ENCODE results near the gene CDC25B.
A peak's percentile ranks its signal among the peaks of the same experiment; 100 is the strongest.

The CDC25B gene

DNA sequence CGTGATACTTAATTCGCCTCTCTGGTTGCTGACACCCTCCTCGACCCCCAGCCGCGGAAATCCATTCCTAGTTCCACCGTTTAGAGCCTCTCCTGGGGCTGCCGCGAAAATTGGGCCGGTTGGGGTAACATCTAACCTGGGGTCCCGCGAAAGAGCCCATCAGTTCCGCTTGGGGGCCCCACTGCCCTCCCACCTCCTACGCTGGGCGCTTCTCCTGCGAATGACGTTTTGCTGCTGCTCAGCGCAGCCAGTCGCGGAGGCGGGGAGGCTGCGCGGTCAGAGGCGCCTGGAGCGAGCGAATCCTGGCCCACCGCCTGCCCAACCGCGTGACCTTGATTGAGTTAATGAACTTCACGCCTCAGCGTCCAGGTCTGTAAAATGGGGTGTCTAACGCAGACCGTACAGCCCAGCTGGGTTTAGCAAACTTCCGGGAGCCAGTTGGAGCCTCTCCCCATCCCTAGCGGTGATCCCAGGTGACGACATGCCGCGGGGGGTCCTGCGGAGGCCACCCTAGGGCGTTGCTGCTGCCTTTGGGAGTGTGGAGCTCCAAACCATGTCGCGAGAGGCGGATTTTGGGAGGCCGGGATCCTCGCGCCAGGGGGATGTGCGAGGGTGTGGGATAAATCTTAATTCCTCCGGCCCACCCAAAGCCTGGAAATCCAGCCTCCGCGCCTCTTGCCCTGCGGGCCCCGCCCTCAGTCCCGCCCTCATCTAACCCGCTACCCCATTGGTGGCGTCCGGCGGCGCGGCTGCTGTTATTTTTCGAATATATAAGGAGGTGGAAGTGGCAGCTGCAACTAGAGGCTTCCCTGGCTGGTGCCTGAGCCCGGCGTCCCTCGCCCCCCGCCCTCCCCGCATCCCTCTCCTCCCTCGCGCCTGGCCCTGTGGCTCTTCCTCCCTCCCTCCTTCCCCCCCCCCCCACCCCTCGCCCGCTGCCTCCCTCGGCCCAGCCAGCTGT lies at the start of gene CDC25B (continued):
- TF ChIP-seq, protein P1, sequence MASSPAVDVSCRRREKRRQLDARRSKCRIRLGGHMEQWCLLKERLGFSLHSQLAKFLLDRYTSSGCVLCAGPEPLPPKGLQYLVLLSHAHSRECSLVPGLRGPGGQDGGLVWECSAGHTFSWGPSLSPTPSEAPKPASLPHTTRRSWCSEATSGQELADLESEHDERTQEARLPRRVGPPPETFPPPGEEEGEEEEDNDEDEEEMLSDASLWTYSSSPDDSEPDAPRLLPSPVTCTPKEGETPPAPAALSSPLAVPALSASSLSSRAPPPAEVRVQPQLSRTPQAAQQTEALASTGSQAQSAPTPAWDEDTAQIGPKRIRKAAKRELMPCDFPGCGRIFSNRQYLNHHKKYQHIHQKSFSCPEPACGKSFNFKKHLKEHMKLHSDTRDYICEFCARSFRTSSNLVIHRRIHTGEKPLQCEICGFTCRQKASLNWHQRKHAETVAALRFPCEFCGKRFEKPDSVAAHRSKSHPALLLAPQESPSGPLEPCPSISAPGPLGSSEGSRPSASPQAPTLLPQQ (tag by site-specific recombination; IDR thresholded peaks at IDR 0.05), result peak; percentile 49; the same call in 1 of the 2 replicates
- TF ChIP-seq ZNF239 (tag by site-specific recombination; IDR thresholded peaks at IDR 0.05) (peak; percentile 55; the same call in 1 of the 2 replicates), ZNF37A (tag by site-specific recombination; IDR thresholded peaks at IDR 0.05) (no peak), ZNF211 (tag by site-specific recombination; IDR thresholded peaks at IDR 0.05; ENCODE audit: low read depth) (no peak), ZBTB8A (tag by site-specific recombination; IDR thresholded peaks at IDR 0.05) (peak; percentile 49), ZNF560 (tag by site-specific recombination; IDR thresholded peaks at IDR 0.05; ENCODE audit: borderline replicate concordance) (no peak), ZNF530 (tag by site-specific recombination; IDR thresholded peaks at IDR 0.05; ENCODE audit: low read depth) (no peak), ZNF670 (tag by site-specific recombination; IDR thresholded peaks at IDR 0.05; ENCODE audit: low read depth) (no peak), ZNF16 (tag by site-specific recombination; IDR thresholded peaks at IDR 0.05; ENCODE audit: low read depth) (no peak), ZNF335 (tag by site-specific recombination; conservative IDR thresholded peaks at IDR 0.05) (no peak; the same call in none of the 2 replicates), ZNF202 (tag by site-specific recombination; IDR thresholded peaks at IDR 0.05; ENCODE audit: borderline replicate concordance) (0 out of 2 replicates have a peak, but pooled peaks have one; percentile 51), YY2 (tag by site-specific recombination; IDR thresholded peaks at IDR 0.05) (no peak), ZNF223 (tag by site-specific recombination; IDR thresholded peaks at IDR 0.05) (no peak), ZFP69B (tag by site-specific recombination; IDR thresholded peaks at IDR 0.05) (no peak), ZNF610 (tag by site-specific recombination; IDR thresholded peaks at IDR 0.05; ENCODE audit: borderline replicate concordance) (peak; percentile 58; the same call in 1 of the 2 replicates), ZNF2 (tag by site-specific recombination; IDR thresholded peaks at IDR 0.05) (peak; percentile 50; the same call in 1 of the 2 replicates), ZNF133 (tag by site-specific recombination; IDR thresholded peaks at IDR 0.05) (no peak), BCL11B (tag by site-specific recombination; IDR thresholded peaks at IDR 0.05; ENCODE audit: low read depth) (no peak), ZNF324 (tag by site-specific recombination; IDR thresholded peaks at IDR 0.05) (0 out of 2 replicates have a peak, but pooled peaks have one; percentile 27), ZNF248 (tag by site-specific recombination; IDR thresholded peaks at IDR 0.05) (no peak), YY1 (tag by site-specific recombination; IDR thresholded peaks at IDR 0.05) (0 out of 2 replicates have a peak, but pooled peaks have one; percentile 31), KLF10 (tag by site-specific recombination; IDR thresholded peaks at IDR 0.05) (peak; percentile 93), KLF9 (tag by site-specific recombination; IDR thresholded peaks at IDR 0.05; ENCODE audit: low read depth) (peak; percentile 67), ZNF174 (tag by site-specific recombination; IDR thresholded peaks at IDR 0.05) (no peak), ZNF169 (tag by site-specific recombination; IDR thresholded peaks at IDR 0.05) (no peak), ZNF791 (tag by site-specific recombination; IDR thresholded peaks at IDR 0.05) (no peak)
- TF ChIP-seq, protein P2, sequence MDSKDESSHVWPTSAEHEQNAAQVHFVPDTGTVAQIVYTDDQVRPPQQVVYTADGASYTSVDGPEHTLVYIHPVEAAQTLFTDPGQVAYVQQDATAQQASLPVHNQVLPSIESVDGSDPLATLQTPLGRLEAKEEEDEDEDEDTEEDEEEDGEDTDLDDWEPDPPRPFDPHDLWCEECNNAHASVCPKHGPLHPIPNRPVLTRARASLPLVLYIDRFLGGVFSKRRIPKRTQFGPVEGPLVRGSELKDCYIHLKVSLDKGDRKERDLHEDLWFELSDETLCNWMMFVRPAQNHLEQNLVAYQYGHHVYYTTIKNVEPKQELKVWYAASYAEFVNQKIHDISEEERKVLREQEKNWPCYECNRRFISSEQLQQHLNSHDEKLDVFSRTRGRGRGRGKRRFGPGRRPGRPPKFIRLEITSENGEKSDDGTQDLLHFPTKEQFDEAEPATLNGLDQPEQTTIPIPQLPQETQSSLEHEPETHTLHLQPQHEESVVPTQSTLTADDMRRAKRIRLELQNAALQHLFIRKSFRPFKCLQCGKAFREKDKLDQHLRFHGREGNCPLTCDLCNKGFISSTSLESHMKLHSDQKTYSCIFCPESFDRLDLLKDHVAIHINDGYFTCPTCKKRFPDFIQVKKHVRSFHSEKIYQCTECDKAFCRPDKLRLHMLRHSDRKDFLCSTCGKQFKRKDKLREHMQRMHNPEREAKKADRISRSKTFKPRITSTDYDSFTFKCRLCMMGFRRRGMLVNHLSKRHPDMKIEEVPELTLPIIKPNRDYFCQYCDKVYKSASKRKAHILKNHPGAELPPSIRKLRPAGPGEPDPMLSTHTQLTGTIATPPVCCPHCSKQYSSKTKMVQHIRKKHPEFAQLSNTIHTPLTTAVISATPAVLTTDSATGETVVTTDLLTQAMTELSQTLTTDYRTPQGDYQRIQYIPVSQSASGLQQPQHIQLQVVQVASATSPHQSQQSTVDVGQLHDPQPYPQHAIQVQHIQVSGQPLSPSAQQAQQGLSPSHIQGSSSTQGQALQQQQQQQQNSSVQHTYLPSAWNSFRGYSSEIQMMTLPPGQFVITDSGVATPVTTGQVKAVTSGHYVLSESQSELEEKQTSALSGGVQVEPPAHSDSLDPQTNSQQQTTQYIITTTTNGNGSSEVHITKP (tag by site-specific recombination; IDR thresholded peaks at IDR 0.05), result peak; percentile 63
- TF ChIP-seq, protein P3, sequence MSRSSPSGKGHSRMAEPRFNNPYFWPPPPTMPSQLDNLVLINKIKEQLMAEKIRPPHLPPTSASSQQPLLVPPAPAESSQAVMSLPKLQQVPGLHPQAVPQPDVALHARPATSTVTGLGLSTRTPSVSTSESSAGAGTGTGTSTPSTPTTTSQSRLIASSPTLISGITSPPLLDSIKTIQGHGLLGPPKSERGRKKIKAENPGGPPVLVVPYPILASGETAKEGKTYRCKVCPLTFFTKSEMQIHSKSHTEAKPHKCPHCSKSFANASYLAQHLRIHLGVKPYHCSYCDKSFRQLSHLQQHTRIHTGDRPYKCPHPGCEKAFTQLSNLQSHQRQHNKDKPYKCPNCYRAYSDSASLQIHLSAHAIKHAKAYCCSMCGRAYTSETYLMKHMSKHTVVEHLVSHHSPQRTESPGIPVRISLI (tag by site-specific recombination; IDR thresholded peaks at IDR 0.05), result no peak
- TF ChIP-seq, protein P4, sequence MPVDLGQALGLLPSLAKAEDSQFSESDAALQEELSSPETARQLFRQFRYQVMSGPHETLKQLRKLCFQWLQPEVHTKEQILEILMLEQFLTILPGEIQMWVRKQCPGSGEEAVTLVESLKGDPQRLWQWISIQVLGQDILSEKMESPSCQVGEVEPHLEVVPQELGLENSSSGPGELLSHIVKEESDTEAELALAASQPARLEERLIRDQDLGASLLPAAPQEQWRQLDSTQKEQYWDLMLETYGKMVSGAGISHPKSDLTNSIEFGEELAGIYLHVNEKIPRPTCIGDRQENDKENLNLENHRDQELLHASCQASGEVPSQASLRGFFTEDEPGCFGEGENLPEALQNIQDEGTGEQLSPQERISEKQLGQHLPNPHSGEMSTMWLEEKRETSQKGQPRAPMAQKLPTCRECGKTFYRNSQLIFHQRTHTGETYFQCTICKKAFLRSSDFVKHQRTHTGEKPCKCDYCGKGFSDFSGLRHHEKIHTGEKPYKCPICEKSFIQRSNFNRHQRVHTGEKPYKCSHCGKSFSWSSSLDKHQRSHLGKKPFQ (tag by site-specific recombination; IDR thresholded peaks at IDR 0.05), result no peak
- TF ChIP-seq, protein P5, sequence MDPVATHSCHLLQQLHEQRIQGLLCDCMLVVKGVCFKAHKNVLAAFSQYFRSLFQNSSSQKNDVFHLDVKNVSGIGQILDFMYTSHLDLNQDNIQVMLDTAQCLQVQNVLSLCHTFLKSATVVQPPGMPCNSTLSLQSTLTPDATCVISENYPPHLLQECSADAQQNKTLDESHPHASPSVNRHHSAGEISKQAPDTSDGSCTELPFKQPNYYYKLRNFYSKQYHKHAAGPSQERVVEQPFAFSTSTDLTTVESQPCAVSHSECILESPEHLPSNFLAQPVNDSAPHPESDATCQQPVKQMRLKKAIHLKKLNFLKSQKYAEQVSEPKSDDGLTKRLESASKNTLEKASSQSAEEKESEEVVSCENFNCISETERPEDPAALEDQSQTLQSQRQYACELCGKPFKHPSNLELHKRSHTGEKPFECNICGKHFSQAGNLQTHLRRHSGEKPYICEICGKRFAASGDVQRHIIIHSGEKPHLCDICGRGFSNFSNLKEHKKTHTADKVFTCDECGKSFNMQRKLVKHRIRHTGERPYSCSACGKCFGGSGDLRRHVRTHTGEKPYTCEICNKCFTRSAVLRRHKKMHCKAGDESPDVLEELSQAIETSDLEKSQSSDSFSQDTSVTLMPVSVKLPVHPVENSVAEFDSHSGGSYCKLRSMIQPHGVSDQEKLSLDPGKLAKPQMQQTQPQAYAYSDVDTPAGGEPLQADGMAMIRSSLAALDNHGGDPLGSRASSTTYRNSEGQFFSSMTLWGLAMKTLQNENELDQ (tag by site-specific recombination; IDR thresholded peaks at IDR 0.05; ENCODE audit: low read depth), result no peak

Data from HEK293 (cell line).